ENCODE results near the gene TECPR2. TPM values are rescaled to one million over a fixed set of nuclear protein-coding genes. Genes with fewer than 3 reads are reported as not detected.

TECPR2 gene
- total RNA-seq, 4 donors from 2014 or later = 28.7 to 54.8 (median 36.6) TPM

DNA sequence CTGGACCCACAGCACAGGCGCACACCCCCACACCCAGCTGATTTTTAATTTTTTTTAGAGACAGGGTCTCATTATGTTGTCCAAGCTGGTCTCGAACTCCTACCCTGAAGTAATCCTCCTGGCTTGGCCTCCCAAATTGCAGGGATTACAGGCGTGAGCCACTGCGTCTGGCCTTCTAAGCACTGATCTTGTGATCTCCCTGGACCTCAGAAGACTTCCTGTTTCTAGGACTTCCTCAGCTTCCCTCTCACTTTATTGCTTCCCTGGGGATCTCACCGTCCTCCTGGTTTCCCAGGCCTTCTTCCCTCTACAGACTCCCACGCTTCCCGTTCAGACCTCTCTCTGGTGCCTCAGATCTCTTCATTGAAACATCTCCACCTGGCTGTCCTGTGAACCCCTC, 29.4 kb upstream of the TECPR2 start:
- intact Hi-C loops (cut with DNase I) = no loop called here
- H3K4me1 ChIP-seq = no peaks in the 10 kb centered on the region
- no peak overlapping the region for H3K4me3 ChIP-seq
- 85% methylated on average over 7 of the region's 7 CpGs for WGBS
- TF ChIP-seq POLR2A (IDR thresholded peaks at IDR 0.05; ENCODE audit: low read depth) (no peak), EP300 (IDR thresholded peaks at IDR 0.05) (no peak), POLR2AphosphoS5 (IDR thresholded peaks at IDR 0.05) (no peak)
- TF ChIP-seq, protein P1, sequence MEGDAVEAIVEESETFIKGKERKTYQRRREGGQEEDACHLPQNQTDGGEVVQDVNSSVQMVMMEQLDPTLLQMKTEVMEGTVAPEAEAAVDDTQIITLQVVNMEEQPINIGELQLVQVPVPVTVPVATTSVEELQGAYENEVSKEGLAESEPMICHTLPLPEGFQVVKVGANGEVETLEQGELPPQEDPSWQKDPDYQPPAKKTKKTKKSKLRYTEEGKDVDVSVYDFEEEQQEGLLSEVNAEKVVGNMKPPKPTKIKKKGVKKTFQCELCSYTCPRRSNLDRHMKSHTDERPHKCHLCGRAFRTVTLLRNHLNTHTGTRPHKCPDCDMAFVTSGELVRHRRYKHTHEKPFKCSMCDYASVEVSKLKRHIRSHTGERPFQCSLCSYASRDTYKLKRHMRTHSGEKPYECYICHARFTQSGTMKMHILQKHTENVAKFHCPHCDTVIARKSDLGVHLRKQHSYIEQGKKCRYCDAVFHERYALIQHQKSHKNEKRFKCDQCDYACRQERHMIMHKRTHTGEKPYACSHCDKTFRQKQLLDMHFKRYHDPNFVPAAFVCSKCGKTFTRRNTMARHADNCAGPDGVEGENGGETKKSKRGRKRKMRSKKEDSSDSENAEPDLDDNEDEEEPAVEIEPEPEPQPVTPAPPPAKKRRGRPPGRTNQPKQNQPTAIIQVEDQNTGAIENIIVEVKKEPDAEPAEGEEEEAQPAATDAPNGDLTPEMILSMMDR (IDR thresholded peaks at IDR 0.05) = no peak
- peaks cover 11 to 71% (median 59%) of the 10 kb centered on the region in 4 donors for H3K36me3 ChIP-seq
- no peak for DNase-seq (ENCODE audit: extremely low spot score)
- no peaks in the 10 kb centered on the region for H3K9me3 ChIP-seq
- no peaks in the 10 kb centered on the region for H3K27me3 ChIP-seq
- H3K27ac ChIP-seq (replicated peaks in 1 of 4) = no peak overlapping the region

DNA sequence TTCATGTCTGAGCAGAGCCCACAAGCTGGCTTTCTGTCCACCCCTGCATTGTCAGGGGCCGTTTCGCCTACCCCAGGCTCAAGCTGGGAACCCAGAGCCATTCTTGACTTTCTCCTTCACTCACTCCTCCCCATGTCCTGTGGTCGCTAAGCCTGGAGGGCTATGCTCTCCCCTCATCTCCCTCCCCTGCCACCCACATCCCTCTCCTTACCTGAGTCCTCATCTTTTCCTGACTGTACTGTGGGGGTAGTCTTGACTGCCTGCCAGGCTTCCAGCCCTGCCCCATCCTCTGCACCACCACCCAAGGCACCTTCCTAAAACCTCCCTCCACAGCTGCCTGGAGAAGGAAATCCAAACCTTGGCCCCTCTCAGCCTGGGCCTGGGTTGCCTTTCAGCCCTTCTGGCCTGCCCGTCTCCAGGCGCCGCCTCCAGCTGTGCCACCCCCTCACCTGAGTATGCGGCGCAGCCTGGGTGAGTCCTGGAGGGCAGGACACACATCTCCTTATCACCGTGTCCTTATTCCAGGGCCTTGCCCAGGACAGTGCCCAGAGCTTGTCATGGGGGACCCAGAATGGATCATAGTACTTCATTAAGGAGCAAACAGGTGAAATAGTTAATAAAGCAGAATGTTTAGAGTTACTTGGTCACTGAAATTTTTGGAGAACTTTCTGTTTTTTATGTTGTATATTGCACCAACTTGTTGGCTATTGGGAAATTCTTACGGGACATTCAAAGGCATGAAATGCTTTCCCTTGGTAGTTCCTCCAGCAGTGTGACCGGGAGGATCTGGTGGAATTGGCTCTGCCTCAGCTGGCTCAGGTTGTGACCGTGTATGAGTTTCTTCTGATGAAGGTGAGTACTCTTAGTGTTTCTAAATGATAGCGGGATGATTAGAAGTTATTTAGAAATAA, 28.7 kb upstream of the TECPR2 start:
- DNase-seq (ENCODE audit: extremely low spot score) = no peak
- intact Hi-C loops (cut with DNase I) = no loop called here
- Histone ChIP-seq H3K4me3 (no peak overlapping the region), H3K4me1 (no peaks in the 10 kb centered on the region), H3K27ac (replicated peaks in 1 of 4) (no peak overlapping the region), H3K27me3 (no peaks in the 10 kb centered on the region), H3K36me3 (peaks cover 17 to 77% (median 63%) of the 10 kb centered on the region in 4 donors), H3K9me3 (no peaks in the 10 kb centered on the region)
- no peak for TF ChIP-seq POLR2A (IDR thresholded peaks at IDR 0.05; ENCODE audit: low read depth)
- TF ChIP-seq, protein P1 (IDR thresholded peaks at IDR 0.05) = no peak
- no peak for TF ChIP-seq POLR2AphosphoS5 (IDR thresholded peaks at IDR 0.05)
- TF ChIP-seq EP300 (IDR thresholded peaks at IDR 0.05) = no peak
- 95% methylated on average over 13 of the region's 13 CpGs for WGBS

DNA sequence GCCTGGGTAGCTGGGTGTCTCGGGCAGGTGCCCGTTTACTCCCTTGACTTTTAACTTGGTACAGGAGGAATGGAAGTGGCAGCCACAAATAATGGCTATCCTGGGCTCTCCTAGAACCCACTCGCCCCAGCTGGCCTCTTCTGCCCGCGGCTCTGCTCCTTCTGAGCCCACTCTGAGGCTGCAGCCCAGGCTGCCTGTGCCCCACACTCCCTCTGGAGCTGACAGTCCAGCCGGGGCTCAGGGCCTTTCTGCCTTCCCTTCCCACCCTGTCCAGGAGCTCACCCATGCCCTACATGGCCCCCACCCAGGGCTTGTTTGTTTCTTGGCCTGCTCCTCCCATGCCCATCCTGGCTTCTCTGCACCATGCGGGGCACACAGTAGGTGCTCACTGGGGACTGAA, 27.6 kb upstream of the TECPR2 start:
- Histone ChIP-seq H3K27ac (replicated peaks in 1 of 4) (no peak overlapping the region), H3K9me3 (no peaks in the 10 kb centered on the region), H3K27me3 (no peaks in the 10 kb centered on the region), H3K4me1 (no peaks in the 10 kb centered on the region), H3K4me3 (no peak overlapping the region), H3K36me3 (peaks cover 19 to 88% (median 73%) of the 10 kb centered on the region in 4 donors)
- TF ChIP-seq POLR2AphosphoS5 (IDR thresholded peaks at IDR 0.05) = no peak
- TF ChIP-seq, protein P1 (IDR thresholded peaks at IDR 0.05) = no peak
- TF ChIP-seq POLR2A (IDR thresholded peaks at IDR 0.05; ENCODE audit: low read depth) = no peak
- TF ChIP-seq EP300 (IDR thresholded peaks at IDR 0.05) = no peak
- 90% methylated on average over 7 of the region's 7 CpGs for WGBS
- intact Hi-C loops (cut with DNase I) = no loop called here
- DNase-seq (ENCODE audit: extremely low spot score) = no peak

DNA sequence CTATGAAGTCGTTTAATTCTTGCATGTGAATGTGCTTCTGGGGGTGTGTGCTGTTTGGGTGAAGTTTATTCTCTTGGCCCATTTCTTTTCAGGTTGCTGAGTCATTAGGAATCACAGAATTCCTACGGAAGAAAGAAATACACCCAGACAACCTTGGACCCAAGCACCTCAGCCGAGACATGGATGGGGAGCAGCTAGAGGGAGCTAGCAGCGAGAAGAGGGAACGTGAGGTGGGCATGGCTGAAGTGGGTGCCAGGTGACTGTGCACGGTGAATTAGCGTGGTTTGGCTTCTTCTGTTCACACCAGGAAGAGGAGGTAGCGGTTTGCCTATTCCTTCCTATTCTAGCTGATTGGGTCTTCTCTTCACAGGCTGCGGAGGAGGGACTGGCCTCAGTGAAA, 24.0 kb upstream of the TECPR2 start:
- no peak for DNase-seq (ENCODE audit: extremely low spot score)
- TF ChIP-seq EP300 (IDR thresholded peaks at IDR 0.05) (no peak), POLR2A (IDR thresholded peaks at IDR 0.05; ENCODE audit: low read depth) (no peak), POLR2AphosphoS5 (IDR thresholded peaks at IDR 0.05) (no peak)
- TF ChIP-seq, protein P1 (IDR thresholded peaks at IDR 0.05) = no peak
- Histone ChIP-seq H3K4me1 (no peaks in the 10 kb centered on the region), H3K27me3 (no peaks in the 10 kb centered on the region), H3K27ac (replicated peaks in 1 of 4) (no peak overlapping the region), H3K36me3 (peaks cover 16 to 96% (median 87%) of the 10 kb centered on the region in 4 donors), H3K4me3 (no peak overlapping the region), H3K9me3 (no peaks in the 10 kb centered on the region)
- 96% methylated on average over 9 of the region's 9 CpGs for WGBS
- intact Hi-C loops (cut with DNase I) = no loop called here
